ENCODE results near the gene USF3.
A peak's percentile ranks its signal among the peaks of the same experiment; 100 is the strongest.
"Not testable (repeated sequence)": the region's sequence is repeated elsewhere in the genome, so short reads cannot be mapped to it uniquely, and the experiment has no call there.

USF3 gene

DNA sequence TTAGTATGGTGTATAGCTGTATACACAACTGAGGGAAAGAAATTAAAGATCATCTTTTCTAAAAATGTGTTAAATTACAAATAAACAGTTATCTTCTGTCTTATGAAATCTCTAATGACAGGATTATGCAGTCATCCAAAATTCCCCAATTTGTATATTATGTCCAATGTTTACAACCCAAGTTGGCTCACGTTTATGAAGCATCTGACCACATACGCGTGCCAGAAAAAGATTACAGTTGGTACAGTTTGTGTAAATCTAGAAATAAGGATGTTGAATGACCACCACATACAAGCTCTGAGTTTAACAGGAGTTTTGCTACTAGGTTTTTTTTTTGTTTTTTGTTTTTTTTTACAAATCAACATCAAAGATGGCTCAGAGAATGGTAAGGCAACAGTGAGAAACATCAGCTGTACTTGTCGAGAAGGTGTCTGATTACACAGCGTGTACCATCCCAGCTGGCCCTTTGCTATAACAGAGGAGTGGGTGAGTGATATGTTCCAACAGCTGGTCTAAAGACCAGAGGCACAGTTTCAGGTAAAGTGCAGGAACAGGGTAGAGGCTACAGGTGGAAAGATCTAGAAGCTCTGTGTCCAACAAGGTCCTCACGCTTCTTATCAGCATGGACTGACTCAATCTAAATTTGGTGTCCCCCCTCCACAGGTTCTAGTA lies 47.1 kb downstream of the USF3 start:
- no peak for DNase-seq (ENCODE audit: low spot score)

DNA sequence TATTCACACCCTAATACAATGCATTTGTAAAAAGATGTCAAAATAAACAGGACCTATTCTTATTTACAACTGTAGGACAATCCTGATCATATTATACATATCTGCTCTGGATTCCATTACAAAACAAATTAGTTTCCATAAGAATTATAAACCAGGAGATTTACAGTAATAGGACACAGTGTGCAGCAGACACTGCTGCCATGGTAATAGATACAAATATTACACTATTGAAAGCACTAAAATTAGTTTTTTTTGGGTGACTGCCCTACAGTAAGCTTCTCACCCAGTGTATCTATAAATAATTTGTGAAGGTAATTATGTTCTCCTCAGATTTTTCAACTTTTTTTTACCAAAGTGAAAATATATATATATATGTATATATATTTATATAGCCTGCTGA lies 47.9 kb downstream of the USF3 start:
- no peak for DNase-seq (ENCODE audit: low spot score)

DNA sequence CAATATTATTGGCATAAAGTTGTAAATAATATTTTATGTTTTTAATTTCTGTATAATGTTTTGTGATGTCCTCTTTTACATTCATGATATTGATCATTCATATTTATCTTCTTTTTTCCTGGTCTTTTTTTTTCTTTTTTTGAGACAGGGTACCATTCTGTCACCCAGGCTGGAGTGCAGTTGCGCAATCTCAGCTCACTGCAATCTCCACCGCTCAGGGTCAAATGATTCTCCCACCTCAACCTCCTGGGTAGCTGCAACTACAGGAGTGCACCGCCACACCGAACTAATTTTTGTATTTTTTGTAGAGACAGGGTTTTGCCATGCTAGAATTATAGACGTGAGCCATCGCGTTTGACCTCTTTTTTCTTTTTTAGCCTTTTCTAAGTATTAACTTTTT lies 52.9 kb downstream of the USF3 start:
- no peak for DNase-seq (ENCODE audit: low spot score)

DNA sequence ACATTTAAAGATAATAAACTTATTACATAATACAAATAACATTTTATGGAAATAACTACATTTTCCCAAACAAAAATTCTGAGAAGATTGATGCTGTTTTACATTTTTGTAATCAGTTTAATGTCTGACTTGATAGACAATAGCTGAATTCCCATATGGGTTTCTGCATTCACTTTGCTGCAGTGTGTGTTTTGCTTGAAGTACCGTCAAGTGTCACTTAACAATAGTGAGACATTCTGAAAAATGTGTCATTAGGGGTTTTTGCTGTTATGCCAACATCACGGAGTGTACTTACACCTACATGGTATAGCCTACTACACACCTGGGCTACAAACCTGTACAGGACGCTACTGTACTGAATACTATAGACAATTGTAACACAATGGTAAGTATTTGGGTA lies 57.5 kb downstream of the USF3 start:
- no peak for DNase-seq (ENCODE audit: low spot score)

DNA sequence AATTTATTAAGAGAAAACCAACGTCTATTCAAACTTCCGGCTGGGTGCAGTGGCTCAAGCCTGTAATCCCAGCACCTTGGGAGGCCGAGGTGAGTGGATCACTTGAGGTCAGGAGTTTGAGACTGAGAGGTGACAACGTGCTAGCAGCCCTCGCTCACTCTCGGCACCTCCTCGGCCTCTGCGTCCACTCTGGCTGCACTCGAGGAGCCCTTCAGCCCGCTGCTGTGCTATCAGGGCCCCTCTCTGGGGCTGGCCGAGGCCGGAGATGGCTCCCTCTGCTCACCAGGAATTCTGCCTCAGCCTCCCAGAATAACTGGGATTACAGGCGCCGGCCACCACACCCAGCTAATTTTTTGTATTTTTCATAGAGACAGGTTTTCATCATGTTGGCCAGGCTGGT lies 58.7 kb downstream of the USF3 start:
- DNase-seq (ENCODE audit: low spot score) = no peak

DNA sequence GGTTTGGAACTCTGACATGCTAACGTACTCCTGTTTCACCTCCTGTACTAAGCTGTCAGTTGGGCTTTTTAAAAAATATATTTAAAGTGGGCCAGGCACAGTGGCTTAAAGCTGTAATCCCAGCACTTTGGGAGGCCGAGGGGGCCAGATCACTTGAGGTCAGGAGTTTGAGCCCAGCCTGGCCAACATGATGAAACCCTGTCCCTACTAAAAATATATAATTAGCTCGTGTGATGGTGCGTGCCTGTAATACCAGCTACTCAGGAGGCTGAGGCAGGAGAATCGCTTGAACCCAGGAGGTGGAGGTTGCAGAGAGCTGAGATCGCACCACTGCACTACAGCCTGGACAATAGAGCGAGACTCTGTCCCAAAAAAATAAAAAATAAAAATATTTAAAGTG lies 60.4 kb downstream of the USF3 start:
- not testable (repeated sequence) for DNase-seq (ENCODE audit: low spot score)

DNA sequence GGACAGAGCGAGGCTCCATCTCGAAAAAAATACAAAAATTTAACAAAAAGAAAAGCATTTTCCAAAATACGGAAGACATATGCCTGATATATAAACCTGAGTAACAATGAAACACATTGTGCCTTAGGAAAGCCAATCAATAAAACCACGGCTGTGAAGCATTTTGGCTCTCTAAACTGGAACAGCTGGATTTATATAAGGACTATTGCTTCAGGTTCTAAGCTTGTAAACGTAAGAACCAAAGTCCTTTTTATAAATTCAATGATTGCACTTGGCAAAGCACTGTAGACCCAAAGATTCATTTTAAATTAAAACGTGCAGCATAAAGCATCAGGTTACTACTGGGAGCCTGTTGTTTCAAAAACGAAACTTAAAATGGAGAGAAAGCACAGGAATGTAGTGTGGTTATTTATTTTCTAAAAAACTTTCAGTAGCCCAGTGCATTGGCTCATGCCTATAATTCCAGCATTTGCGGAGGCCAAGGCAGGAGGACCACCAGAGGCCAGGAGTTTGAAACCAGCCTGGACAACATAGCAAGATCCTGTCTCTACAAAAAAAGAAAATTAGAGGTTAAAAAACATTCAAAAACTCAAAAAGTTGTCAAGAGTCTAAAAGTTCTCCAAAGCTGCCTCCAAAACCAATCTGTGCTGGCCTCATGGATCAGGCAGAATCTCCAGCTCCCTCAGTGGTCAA lies 61.5 kb downstream of the USF3 start:
- no peak for DNase-seq (ENCODE audit: low spot score)

DNA sequence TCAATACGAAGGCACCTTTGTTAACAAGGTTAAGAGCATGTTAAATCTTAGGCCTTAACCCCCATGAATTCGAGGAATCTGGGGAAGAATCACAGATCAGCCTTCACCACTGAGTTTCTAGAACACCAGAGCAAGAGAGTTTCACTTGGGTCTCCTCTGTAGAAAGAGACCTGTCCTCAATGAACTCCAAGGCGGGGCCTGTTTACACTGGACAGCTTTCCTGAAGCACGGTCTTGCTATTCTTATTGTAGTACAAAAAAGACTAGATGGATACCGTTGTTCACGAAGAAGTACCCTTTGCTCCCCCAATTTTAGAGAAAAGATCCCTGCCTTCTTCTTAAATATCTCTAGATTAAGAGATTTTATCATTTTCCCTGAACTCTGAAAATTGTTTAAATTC lies 64.9 kb downstream of the USF3 start:
- DNase-seq (ENCODE audit: low spot score) = no peak

DNA sequence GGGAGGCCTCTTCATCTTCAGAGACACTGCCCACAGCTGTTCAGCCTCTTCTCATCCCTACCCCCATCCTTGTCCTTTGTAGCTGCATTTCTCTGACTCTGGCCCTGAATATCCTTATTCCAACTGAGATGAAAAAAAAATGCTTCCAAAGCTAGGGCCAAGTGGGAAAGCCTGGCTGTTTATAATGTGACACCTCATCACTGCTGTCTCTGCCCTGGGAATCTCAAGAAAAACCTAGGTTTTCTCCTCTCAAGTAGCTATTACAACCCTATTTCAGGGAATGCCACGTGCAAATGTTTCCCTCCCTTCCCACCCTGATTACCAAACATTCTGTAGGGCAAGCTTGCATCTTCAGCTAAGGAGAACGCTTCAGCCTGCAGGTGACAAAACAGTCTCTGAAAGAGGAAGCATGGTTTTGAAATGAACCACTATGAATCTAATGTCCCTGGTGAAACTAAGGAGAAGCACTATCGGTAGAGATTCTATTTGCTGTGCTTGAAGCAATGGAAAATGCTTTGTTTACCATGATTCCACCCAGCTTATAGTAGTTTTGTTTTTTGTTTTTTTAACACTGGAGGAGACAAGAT lies 65.4 kb downstream of the USF3 start:
- DNase-seq (ENCODE audit: low spot score) = no peak

DNA sequence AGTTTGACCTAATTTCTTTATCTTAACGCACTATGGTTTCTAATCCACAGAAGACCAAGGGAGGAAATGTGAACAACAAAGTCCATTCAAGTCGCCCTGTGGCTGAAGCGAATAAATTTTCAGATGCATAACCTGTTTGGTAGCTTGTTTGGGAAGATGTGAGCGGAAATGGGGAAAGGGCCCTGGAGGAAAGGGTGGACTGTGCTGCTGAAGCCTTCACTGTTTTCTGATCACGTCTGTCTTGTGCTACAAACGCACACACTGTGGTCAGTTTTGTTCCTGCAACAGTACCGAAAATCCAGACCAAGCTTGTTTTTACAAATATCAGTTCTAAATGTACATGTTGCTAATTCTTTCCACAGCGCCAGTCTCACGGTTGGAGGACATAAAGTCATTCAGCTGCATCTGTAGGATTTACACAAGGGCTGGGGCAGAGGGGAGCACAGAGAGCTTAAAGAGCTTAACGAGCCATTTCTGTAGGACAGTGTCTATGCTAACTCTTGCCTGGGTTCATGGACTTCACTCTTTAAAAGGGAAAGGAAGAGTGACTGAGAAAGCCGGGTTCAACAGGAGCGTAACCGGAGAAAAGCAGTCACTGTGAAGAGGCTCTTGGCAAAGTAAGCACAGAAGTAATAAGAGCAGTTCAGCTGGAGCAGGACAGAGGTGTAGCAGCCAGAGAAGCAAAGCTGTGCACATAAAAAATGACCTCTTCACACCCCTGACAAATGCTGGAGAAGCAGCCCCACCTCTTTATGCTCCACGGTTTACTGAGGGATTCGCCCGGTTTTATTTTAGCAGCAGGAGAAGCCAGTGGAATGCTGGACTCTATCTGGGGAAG lies 66.6 kb downstream of the USF3 start:
- no peak for DNase-seq (ENCODE audit: low spot score)

DNA sequence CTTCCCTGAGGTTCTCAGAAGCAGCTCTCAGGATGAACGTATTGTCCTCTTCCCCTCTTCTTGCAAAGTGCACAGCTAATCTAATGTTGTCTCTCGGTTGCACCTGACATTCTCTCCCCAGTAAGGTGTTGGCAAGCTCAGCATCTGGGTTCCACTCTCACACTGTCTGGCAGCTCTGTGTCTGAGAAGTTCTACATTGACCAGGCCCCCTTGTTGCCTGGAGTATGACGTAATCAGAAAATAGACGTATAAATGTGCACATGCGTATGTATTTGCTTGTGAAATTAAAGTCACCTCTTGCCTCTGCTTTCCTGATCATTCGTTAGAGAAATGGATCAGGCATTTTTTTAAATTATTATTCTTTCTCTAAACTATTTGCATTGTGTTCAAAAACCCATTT lies 67.7 kb downstream of the USF3 start:
- DNase-seq (ENCODE audit: low spot score) = no peak

DNA sequence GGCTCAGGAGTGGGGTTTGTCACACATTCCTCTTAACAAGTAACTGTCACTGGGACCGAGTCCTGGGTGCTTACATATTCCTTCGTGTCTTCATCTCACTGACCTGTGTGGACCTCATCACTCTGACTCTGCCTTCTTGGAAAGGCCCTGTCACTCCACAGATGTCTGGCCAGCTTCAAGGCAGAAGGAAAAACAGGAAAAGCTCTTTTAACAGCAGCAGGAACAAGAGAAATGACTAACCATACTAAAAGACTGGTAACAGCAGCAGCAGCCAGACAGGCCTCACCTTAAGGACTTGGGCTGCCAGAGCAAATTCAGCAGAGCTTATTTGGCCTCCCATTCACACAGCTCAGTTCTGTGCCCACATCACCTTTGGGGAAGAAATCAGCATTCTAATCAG lies 68.1 kb downstream of the USF3 start:
- no peak for DNase-seq (ENCODE audit: low spot score)

DNA sequence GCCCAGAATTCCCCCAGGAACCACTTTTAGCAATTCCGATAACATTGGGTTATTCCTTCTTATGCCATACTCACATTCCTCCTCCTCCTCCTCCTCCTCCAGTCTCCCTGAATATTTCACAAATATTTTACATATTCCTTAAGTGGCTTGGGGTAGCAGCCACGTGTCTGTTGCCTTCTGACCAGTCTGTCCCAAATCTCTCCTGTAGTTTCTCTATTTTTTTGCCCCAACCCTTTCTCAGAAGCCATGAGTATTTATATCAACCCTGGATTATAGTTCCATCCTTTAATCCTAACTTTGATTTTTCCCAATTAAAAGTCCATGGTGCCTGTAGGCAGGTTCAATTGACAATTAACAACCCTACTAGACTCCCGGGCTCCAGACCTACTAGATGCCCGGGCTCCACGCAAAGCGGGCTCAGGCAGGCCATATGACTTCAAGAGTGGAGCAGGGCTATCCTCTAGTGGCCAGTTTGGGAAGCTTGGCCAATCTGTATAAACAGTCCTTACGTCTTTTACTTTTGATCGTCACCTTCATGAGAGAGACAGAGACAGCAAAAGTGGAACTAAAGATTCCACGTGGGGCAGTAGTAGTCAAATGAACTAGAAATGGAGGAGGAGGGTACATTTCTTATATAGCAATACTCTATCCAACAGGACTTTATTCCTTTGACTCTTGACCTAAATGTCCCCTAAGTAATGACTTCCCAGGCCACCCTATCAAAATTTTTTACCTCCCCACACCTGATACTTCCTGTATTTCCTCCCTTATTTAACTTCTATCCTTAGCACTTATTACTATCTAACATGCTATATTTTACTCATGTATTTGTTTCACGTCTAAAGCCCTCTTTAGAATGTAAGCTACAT lies 69.7 kb downstream of the USF3 start:
- peak; percentile 64 for DNase-seq (ENCODE audit: low spot score)

DNA sequence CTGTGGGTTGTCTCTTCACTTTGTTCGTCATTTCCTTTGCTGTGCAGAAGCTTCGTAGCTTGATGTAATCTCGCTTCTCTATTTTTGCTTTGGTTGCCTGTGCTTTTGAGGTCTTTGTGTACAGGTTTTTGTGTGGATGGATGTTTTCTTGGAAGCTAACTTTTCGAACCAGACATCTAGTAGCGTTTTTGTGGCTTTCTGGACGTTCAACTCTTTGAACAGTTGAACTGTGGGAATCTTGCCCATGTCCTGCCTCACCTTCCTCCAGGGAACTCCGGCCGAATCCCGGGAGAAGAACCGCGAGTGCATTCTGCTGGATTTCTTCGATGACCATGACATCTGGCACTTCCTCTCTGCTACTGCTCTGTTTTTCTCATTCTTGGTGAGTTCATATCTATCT lies 70.6 kb downstream of the USF3 start:
- DNase-seq (ENCODE audit: low spot score) = no peak

DNA sequence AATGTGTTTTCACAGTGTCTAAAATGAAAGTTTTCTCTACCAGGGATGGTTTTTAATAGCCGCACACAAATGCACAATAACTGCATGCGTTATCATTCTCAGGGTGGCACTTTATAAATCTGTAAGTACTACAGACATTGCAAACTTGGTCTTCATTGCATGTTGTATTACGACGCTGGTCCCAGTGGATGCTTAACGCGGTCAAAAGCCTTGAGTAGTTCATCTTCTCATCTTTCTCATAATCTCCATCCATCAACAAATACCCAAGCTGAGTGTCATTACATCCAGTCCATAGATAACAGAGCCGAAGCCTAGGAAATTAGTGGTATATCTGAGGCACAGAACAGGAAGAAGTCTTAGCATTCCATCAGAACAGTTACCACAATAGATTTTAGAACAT lies 72.6 kb downstream of the USF3 start:
- no peak for DNase-seq (ENCODE audit: low spot score)

DNA sequence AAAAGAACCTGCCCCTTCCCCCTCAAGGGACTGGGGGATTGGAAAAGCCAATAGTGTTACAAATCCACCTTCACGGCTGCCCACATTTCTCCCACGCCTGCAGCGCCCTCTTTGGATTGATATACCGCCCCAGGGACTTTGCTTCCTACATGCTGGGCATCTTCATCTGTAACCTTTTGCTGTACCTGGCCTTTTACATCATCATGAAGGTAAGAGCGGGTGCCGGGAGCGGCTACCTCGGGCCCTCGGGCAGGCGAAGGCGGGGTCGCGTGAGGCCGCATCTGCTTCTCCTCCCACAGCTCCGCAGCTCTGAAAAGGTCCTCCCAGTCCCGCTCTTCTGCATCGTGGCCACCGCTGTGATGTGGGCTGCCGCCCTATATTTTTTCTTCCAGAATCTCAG lies 73.1 kb downstream of the USF3 start:
- no peak for DNase-seq (ENCODE audit: low spot score)

DNA sequence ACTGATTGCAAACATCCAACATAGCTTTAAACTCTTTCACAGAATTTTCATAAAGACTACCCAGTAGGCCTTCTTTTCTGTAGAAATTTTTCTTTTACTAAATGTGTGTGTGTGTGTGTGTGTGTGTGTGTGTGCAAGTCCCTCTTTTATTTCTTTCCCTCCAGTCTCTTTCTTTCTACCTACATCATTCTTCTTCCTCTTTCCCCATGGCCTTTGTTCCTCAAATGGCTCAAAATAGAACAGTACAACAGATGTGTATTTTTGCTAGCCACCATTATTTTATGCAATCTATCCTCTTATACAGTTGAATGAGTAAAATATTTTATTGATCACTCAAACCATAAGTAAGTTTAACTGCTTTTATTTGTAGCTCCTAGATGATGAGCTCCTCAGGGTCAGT lies 76.4 kb downstream of the USF3 start:
- no peak for DNase-seq (ENCODE audit: low spot score)

DNA sequence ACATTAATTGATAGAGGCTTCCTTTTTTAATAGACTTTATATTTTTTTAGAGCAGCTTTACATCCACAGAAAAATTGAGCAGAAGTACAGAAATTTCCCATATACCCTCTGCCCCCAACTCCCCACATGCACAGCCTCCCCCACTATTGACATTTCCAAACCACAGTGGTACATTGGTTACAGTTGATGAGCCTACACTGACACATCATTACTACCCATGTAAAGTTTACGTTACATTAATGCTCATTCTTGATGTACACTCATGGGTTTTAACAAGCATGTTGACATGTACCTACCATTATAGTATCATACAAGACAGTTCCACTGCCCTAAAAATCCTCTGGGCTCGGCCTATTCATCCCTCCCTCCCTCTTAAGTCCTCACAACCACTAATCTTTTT lies 78.7 kb downstream of the USF3 start:
- DNase-seq (ENCODE audit: low spot score) = no peak

DNA sequence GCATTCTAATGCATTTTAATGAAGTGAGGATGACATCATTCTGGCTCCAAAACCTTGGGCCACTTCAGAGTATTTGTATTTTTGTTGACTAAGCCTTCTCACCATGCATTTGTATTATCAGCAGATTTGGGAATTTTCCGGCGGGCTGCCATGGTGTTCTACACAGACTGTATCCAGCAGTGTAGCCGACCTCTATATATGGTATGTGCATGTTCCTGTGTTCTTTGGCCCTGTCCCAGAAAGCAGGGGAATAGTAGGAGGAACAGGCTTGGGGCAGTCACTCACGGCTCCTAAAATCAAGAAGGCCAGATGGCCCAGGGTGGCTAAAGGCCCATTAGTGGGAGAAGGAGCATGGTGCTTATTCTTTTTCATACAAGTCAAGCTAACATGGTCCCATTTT lies 80.5 kb downstream of the USF3 start:
- no peak for DNase-seq (ENCODE audit: low spot score)

DNA sequence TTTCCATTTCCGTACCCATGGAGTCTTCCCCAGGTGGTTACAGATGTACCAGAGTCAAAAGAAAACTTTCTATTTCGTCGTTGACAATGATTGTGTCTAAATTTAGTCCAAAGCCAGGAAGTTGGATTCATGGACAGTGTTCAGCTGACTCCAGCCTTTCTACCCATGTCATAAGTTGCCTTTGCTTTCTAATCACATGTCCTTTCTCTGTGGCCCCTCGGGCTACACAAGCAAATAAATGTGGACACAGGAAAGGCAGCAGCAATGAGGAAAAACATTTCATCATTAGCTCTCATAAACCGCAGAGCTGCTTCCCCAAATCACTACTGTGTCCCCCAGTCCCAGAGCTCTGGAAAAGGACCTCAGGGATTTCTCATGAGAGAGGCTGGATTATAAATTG lies 82.0 kb downstream of the USF3 start:
- no peak for DNase-seq (ENCODE audit: low spot score)

DNA sequence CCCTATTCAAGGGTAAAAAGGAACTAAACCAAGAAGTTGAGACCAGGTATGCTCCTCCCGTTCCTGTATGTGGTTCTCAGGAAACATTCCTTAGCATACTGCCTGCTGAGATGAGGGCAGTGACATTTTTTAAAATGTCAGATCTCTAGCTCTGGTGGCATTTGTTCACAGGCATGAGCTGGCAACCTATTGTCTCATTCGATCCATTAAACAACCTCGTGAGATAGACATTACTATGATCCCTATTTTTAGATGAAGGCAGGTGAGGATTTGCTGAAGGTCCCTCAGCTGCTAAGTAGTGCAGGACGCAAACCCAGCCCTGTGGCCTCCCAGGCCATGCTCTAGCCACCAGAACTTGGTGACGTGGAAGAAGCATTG lies 89.2 kb downstream of the USF3 start:
- DNase-seq (ENCODE audit: low spot score) = no peak
